GM18951 (cell line): ENCODE results near the gene KDM1A.

Source experiments
- POLR2A ChIP-seq: IDR thresholded peaks from 4 replicates; pipeline ENCODE4 v1.6.1; 2011; ENCODE audit warnings: mild to moderate bottlenecking; ENCODE audit not compliant: insufficient read length, insufficient read depth; ENCODE audit errors: extremely low read depth
- in situ Hi-C: fragments of 300-500 bp; cut with MboI; formaldehyde crosslinking; loops from one replicate; pipeline ENCODE4 v1.12.0; 2022; ENCODE audit warnings: low sequenced_read_pairs, mixed read lengths, inconsistent platforms; ENCODE audit not compliant: unreplicated experiment

The KDM1A gene

GRCh38 chr1:23114424-23115079 is 95.3 kb downstream of the KDM1A start:
- in situ Hi-C loops, result no loop called here
- no peak for TF ChIP-seq POLR2A

- TF ChIP-seq POLR2A, result no peak
- in situ Hi-C loops, result no loop called here
Measured at GRCh38 chr1:23116216-23116836, 97.1 kb downstream of the KDM1A start.

- no peak for TF ChIP-seq POLR2A
- in situ Hi-C loops, result no loop called here
Measured at GRCh38 chr1:23116921-23117699, 97.8 kb downstream of the KDM1A start.

GRCh38 chr1:23118407-23118806 is 99.1 kb downstream of the KDM1A start:
- no peak for TF ChIP-seq POLR2A
- in situ Hi-C loops, result no loop called here

GRCh38 chr1:23118957-23119792 is 99.9 kb downstream of the KDM1A start:
- in situ Hi-C loops, result no loop called here
- no peak for TF ChIP-seq POLR2A

- in situ Hi-C loops, result no loop called here
- TF ChIP-seq POLR2A, result no peak
Measured at GRCh38 chr1:23120383-23120782, 101.1 kb downstream of the KDM1A start.

GRCh38 chr1:23122023-23122748 is 102.9 kb downstream of the KDM1A start:
- in situ Hi-C loops, result no loop called here
- no peak for TF ChIP-seq POLR2A

GRCh38 chr1:23122796-23123195 is 103.5 kb downstream of the KDM1A start:
- in situ Hi-C loops, result no loop called here
- TF ChIP-seq POLR2A, result no peak

- TF ChIP-seq POLR2A, result no peak
- in situ Hi-C loops, result no loop called here
Measured at GRCh38 chr1:23123528-23123927, 104.3 kb downstream of the KDM1A start.

GRCh38 chr1:23124259-23125026 is 105.2 kb downstream of the KDM1A start:
- TF ChIP-seq POLR2A, result no peak
- in situ Hi-C loops, result no loop called here

- no peak for TF ChIP-seq POLR2A
- in situ Hi-C loops, result no loop called here
Measured at GRCh38 chr1:23125489-23125888, 106.2 kb downstream of the KDM1A start.

- in situ Hi-C loops, result no loop called here
- TF ChIP-seq POLR2A, result no peak
Measured at GRCh38 chr1:23126200-23126599, 106.9 kb downstream of the KDM1A start.
